SH-SY5Y (cell line): ENCODE data around the gene LRCH1.

ENCODE experiments used
- GATA2 ChIP-seq: IDR thresholded peaks from 2 replicates; pipeline ENCODE4 v1.6.1; 2011; ENCODE audit warnings: mild to moderate bottlenecking, low read depth, low read length
- GATA3 ChIP-seq: IDR thresholded peaks from 2 replicates; pipeline ENCODE4 v1.6.1; 2011; ENCODE audit warnings: low read depth, mild to moderate bottlenecking, low read length, moderate library complexity

GRCh38 chr13:46600943-46601311, 48.0 kb downstream of the LRCH1 start:
- no peak for TF ChIP-seq GATA2
- TF ChIP-seq GATA3, result no peak
